ENCODE results near the gene PPIP5K1.

- TF ChIP-seq CTCF (conservative IDR thresholded peaks at IDR 0.05; ENCODE audit: low read length), result no peak
- TF ChIP-seq EZH2phosphoT487 (IDR thresholded peaks at IDR 0.05; ENCODE audit: borderline replicate concordance, low read depth, low read length), result no peak
These were observed 60.2 kb downstream of the PPIP5K1 start for GRCh38 chr15:43529587-43530345.
